ENCODE measurements around the gene INPP5F.

DNA sequence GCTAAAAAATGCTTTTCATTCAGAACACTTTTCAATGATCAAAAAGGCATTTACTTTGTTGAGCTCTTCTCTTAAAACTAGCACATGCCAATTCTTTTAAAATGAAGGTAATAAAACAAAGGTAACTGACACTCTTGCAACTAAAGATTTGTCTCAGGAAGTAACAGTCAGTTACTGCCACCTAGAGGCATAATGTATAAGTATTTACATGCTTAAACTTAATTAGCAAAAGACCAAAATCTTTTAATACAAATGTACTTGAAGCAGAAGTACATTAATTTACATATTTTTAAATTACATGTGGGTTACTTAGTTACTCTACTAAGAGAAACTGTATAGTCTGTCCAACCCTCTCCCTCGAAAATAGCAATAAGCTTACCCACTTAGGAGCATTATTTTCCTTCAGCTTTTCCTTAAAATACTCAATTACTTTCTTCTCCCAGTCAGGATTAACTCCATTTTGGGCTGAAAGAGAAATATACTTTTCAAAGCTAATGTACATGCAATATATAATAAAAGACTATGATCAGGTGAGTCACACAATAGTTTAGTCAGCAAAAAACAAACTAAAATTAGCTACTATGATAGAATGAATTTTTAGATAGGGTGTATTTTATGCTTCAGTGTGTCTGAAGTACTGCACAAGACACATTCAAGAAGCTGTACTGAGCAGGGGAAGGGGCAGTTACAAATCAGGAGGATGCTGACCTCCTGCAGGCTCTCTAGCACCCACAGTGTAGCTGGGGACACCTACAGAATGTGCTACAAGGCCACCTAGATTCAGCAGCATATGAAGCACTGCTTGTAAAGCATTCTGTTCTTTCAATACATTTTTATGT is 133.8 kb downstream of the INPP5F start:
- TF ChIP-seq, protein P1, sequence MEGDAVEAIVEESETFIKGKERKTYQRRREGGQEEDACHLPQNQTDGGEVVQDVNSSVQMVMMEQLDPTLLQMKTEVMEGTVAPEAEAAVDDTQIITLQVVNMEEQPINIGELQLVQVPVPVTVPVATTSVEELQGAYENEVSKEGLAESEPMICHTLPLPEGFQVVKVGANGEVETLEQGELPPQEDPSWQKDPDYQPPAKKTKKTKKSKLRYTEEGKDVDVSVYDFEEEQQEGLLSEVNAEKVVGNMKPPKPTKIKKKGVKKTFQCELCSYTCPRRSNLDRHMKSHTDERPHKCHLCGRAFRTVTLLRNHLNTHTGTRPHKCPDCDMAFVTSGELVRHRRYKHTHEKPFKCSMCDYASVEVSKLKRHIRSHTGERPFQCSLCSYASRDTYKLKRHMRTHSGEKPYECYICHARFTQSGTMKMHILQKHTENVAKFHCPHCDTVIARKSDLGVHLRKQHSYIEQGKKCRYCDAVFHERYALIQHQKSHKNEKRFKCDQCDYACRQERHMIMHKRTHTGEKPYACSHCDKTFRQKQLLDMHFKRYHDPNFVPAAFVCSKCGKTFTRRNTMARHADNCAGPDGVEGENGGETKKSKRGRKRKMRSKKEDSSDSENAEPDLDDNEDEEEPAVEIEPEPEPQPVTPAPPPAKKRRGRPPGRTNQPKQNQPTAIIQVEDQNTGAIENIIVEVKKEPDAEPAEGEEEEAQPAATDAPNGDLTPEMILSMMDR (IDR thresholded peaks at IDR 0.05), result peak; percentile 29 to 73 (median 55)
- no peak for TF ChIP-seq POLR2A (IDR thresholded peaks at IDR 0.05)

All from adrenal gland (tissue), 5 donors.